Iris pigment epithelial cell (primary cell): ENCODE results near the gene MERTK.
"Not testable (repeated sequence)": the region's sequence is repeated elsewhere in the genome, so short reads cannot be mapped to it uniquely, and the experiment has no call there.

Experiments
- DNase-seq: peaks from one replicate; pipeline ENCODE4 v3.0.0-alpha.2; 2011; ENCODE audit warnings: low read depth

MERTK gene

DNA sequence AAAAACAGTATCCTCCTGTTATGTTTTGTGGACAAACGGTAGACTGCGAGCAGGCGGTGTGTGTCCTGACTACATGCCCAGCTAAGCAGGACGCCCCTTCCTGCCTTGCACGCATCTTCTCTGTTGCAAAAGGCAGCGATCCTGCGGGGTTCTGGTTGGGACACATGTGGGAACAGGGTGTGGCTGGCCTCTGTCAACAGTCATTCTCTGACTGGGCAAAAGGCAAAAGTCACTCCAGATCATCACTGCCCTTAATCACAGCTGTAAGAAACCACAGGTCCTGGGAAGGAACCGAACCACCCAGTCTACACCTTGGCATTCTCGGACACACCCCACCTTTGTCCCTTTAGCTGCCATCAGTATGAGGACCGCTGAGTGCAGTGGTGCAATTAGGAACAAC is 112.3 kb downstream of the MERTK start:
- DNase-seq, result no peak

DNA sequence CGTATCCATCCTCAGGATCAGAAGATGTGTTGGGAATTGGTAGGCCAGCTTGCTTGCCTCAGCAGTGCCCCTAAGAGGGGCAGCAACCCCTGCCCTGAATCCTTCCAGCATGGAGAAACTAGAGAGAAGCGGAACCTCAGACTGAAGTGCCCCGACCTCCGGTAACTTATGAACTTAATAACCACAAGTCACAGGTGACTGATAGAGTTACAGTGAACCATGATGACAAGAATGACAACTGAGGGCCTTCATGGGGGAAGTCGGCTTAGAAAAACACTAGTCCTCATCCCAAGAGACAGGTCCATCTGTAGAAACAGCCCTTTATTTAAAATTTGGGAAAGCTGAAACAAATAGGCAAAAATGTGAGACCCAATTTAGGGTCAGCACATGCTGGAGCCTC is 114.1 kb downstream of the MERTK start:
- DNase-seq, result no peak

DNA sequence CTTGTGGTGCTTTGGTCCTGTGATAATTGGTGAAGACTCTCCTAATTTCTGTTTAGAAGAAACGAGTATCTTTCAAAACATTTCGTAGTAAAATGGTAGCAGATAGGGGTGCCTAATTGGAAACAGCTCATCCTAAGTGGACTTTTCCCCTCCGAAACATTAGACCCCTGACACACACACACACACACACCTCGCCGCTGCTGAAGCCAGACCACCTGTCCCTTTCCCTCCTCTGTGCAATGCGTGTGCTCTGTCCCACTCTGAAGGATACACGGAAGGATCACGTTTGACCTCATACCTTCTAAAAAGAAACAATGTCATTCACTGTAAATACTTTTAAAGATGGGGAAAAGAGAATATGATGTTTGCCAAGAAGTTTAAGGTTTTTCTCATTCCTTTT is 120.4 kb downstream of the MERTK start:
- DNase-seq, result no peak

DNA sequence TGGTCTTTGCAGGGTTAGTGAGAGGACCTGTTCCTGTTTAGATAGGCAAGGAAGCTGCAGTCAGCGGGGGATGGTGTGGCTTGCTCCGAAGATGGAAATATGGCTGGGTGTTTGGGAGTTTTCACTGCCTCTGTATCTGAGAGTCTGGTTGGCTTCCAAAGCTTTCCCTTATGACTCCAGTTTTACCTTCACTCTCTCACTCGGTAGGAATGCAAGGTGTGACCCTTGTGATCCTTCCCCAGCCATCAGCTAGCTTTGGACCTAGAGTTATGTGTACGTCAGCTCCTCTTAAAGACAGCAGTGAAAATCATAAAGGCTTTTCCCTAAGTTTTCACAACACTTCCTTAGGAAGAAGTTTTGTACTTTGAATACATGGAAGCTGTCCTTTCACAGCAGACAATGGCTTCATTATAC is 121.2 kb downstream of the MERTK start:
- DNase-seq, result no peak

DNA sequence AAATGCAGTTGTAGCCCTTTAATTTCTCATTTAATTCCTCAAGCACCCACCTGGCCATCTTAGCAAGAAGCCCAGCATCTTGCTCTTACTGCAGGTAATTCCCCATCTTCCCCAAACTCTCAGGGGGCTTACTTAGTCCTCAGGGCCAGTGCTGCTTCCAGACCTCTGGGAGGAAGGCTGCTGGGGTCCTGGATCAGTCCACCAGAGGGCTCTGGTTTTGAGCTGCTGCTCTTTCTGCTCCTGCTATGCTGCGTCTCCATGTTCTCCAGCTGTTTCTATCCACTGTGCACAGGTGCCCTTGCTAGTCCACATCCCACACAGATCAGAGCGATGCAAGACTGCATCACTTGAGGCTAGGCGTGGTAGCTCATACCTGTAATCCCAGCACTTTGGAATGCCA is 122.2 kb downstream of the MERTK start:
- DNase-seq, result no peak

DNA sequence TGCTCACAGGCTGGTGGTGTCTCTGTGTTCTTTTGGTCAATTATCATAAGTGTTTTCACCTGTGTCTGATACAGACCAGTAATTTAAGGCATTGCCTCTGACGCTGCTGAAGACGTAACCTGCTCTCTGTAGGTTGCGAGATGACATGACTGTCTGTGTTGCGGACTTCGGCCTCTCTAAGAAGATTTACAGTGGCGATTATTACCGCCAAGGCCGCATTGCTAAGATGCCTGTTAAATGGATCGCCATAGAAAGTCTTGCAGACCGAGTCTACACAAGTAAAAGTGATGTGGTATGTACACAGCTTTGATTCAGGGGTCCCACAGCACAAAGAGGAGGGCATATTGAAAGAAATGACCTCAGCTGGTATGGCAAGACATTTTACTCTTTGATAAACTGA is 122.9 kb downstream of the MERTK start:
- DNase-seq, result no peak

DNA sequence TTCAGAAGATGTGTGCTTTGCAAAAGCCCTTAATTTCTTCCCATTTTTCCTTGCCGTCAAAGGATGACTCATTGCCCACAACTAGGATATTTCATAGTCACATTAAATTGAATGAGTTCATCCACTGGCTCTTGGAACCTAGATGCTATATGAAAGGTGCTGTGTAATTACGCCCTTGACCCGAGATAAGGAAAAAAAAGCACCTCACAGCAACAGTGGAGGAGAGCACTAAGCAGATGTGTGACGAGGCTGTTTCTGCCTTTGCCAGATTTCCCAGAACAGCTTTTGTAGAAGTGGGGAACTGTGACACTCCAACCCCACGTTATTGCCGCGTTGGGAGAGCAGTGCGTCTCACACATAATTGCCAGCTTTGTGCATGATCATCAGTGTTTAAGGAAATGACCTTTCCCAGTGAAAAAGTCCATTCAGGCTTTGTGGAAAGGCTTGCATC is 123.4 kb downstream of the MERTK start:
- DNase-seq, result peak; percentile 35

DNA sequence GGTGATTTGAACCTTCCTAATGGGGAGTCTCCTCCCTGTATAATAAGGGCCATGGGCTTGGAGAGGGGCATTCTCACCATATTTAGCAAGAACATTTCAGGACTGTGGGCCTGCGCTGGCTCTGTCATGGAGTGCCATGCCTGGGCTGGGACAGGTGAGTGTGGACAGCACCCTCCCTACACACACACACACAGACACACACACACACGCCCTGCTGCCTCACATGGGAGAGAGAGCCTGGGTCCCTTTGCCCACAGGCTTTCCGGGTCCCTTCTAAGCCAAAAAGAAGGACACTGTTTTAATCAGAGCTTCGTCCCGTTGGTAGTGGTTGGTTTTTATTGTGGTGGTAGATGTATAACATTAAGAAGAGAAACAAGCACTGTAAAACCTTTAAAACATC is 125.3 kb downstream of the MERTK start:
- no peak for DNase-seq

DNA sequence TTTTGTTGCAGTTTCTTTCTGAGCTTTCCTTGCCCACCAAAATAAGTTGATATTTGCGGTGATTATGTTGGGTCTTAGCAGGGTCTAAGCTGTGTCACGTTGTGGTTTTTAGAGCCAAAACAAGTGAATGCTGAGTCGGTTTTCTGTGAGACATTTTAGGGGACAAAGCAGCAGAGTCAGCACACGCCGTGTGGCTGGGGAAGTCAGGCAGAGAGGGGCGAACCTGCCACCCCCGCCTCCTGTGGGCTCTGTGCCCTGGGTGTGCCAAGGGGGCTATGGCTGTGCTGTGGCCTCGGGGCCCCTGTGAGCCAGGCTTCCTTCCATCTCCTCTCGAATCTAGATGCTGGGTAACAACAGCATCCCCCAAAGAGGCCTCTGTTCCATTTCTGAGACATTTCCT is 125.8 kb downstream of the MERTK start:
- no peak for DNase-seq

DNA sequence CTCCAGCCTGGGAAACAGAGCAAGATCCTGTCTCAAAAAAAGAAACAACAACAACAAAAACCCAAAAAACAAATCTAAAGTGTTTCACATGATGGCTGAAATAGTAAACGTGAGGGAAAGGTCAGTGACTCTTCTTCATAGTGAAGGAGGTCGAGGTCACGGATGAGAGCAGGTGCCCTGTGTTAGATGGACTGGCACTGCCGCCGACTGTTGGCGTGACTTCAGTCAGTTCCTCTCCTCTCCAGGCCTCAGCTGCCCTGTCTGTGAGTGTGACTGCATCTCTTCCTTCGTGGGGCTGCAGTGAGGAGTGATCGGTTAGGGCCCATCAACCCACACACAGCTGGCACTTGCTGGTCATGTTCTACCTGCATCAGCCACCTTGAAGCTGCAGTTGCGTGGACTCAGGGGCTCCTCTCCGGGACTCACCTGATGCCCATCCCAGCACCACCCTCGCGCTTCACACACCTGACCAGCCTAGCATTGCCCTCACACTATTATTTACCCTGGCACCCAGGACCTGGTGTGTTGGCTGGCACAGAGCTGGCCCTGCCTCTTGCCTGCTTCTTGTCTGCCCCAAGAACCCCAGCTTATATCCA is 126.6 kb downstream of the MERTK start:
- DNase-seq, result no peak

DNA sequence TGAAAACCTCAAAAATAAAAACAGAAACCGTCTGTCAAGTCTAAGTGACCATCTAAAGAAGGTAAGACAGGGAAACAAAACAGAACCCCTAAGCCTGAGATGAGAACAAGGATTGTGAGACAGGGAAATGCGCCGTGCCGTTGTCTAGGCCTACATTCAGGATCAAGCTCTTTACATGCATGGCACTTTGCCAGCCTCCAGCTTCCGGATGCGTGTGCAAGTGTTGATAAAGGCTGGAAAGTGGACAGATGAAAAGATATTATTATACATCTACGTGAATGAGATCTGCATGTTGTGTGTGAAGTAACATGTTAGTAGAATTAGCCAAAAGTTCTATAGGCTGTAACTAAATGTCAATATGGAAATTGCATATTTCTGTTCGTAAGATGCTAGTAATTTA is 128.1 kb downstream of the MERTK start:
- DNase-seq, result no peak

DNA sequence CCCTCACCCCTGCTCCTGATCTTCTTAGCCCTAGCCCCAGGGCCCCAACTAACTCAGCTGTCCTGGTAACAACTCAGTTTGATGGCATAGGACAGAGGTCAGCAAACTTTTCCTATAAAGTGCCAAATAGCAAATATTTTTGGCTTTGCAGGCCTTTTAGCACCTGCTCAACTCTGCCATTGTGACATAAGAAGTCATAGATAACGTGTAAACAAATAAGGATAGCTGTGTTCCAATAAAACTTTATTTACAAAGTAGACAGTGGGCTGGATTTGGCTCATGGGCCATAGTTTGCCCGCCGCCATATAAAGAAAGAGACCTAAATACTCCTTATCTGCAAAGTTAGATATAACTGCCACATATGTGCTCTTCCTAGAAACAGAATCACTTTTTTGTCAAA is 129.4 kb downstream of the MERTK start:
- DNase-seq, result no peak

DNA sequence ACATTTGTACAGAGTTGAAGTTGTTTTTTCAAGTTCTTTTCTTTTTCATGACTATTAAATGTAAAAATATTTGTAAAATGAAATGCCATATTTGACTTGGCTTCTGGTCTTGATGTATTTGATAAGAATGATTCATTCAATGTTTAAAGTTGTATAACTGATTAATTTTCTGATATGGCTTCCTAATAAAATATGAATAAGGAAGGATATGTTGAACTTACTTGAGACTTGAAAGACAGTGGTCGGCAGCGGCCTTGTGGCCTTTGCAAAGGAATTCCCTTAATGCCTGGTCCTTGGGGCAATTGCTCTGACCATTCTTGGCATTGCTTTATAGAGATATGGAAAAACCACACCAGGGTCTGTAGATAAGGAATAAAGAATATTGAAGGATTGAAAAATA is 130.8 kb downstream of the MERTK start:
- no peak for DNase-seq

DNA sequence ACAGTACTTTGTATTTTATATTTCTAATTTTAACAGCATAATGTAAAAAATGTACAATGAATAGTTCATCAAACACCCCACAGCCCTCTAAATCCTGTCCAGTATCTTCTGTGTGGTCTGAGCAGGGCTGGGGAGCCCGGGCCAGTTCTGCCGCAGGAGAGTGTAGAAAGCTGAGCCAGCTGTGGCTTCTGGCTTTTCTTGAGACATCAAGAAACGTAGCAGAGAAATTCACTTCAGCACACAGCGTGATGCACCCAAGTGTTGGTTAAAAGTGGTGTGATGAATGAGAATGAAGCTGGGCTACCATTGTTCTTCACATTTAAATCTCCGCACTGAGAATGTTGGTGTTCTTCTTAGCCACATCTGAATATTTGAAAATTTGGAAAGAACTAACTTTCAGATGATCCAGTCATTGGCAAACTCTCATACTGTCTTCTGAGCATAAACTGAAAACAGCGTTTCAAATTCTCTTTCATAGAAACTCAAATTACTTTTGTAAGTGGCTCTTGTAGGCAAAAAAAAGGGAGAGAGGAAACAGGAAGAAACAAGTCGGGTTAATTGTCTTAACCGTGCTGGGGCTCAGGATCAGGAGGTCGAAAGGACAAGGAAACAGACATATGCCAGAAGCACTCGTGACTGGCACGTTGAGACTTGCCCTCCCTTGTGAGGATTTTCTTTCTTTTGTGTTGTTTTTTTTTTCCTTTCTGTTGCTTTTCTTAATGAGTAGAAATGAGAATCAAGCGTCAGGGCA is 133.2 kb downstream of the MERTK start:
- DNase-seq, result peak; percentile 39

DNA sequence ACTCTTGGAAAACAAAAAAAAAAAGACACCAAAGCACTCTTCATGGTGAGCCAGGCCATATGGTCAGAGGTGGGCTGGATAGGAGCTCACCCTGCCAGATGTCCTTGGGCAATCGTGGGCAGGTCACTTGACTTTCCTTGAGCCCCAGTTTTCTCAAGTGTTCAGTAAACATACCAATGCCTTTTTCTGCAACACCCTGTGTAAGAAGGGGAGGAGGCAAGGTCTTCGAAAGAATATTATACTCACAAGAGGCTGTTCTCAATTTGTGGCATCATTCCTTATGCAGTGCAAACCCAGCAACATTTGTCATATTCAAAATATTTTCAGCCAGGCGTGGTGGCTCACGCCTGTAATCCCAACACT is 133.8 kb downstream of the MERTK start:
- DNase-seq, result peak; percentile 14

DNA sequence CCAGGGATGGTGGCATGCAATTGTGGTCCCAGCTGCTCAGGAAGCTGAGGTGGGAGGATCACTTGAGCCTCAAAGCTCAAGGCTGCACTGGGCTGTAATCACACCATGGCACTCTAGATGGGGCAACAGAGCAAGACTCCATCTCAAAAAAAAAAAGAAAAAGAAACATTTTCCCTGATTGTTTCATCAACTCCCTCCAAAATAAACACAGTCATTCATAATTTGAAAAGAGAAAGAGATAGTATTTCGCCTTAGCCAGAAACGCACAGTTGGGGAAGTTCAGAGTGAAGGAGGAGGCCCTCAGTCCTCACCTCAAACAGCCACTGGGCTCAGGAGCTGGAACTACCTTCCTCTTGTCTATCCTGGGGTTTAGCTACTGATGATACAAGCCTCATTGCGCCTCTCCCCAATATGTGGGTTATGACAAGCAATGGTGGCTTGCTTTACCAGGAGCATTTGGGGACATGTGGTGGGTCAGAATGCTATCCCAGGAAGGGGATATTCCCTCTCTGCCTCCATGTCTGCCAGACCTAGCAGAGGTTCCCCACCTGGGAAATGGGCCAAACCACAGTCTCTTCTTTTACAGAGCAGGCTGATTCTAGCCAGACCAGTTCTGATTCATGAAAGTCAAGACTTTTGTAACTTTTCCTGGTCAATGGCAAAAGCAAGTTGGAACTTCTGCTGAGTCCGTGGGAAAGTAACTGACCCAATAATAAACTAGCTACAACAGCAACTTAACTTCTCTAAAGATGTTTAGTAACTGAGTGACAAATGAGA is 134.5 kb downstream of the MERTK start:
- peak; percentile 91 for DNase-seq

DNA sequence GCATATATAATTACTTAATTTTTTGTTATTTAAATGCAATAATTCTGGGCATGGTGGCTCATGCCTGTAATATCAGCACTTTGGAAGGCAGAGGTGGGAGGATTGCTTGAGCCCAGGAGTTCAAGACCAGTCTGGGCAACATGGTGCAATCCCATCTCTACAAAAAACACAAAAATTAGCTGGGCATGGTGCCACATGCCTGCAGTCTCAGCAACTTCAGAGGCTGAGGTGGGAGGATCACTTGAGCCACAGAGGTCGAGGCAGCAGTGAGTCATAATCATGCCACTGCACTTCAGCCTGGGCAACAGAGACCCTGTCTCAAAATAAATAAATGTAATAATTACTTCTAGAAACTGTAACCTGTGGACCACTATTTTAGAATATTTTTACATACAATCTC is 135.2 kb downstream of the MERTK start:
- DNase-seq, result peak; percentile 69

DNA sequence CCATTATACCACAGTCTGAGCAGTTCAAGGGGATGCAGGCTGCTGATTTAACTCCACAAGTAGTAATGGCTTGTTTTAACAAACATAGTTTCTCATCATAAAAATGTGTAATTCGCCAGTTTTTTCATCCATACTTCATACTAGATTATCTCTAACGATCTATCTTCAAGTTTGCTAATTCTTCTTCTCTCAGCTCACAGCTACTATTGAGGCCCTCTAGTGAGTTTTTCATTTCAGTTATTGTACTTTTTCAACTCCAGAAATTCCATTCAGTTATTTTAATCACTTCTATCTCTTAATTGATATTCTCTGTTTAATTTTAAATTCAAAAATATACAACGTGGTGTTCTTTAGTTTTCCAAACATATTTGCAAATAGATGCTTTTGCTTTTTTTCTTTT is 136.5 kb downstream of the MERTK start:
- no peak for DNase-seq

DNA sequence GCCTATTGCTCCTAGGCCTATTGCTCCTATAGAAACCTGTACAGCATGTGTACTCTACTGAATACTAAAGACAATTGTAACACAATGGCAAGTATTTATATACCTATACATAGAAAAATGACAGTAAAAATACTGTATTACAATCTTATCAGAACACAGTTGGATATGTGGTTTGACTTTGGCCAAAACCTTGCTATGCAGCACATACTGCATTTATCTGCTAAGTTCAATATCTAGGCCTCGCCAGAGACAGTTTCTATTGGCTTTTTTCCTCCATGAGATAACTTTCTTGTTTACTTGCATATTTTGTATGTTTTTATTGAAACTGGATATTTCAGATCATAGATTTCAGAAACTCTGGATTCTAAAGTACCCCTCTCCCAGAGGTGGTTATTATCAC is 137.4 kb downstream of the MERTK start:
- DNase-seq, result no peak

DNA sequence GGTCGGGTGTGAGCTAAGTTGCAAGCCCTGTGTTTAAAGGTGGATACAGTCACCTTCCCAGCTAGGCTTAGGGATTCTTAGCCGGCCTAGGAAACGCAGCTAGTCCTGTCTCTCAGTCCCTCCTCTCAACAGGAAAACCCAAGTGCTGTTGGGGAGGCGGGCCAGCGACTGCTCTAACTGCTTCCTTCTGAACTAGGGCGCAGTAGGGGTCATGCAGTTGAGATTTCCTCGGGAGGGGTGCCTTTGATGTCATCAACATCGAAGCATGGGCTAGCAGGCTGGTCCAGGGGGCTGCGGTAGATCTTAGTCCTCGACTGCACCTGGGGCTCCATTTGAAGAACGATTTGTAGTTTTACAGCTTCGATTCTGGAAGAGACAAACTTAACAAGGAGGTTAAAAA is 141.1 kb downstream of the MERTK start:
- DNase-seq, result not testable (repeated sequence)

DNA sequence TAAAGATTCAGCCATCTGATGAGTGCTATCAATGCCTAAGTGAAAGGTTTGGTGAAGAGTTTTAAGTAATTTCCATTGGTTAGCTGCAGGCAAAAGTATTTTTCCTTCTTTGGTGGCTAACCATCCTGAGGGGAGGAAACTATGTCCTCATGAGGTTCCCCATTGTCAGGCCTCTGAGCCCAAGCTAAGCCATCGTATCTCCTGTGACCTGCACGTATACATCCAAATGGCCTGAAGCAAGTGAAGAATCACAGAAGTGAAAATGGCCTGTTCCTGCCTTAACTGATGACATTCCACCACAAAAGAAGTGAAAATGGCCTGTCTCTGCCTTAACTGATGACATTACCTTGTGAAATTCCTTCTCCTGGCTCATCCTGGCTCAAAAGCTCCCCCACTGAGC is 141.7 kb downstream of the MERTK start:
- DNase-seq, result not testable (repeated sequence)

DNA sequence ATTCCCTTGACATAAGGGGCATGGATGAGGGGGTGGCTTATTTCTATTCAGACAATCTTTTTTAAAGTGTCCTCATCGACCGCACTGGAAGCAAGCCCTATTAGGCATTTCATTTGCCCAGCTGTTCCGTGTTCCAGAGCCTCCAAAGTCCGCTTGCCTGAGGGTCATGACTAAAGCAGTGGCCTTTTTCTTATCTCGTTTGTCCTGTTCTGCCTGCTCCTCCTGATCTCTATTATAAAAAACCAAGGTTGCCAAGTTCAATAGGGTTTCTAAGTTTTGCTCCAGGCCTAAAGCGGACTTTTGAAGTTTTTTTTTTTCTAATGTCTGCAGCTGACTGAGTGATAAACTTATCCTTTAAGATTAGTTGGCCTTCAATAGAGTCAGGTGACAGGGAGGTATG is 143.1 kb downstream of the MERTK start:
- DNase-seq, result not testable (repeated sequence)

DNA sequence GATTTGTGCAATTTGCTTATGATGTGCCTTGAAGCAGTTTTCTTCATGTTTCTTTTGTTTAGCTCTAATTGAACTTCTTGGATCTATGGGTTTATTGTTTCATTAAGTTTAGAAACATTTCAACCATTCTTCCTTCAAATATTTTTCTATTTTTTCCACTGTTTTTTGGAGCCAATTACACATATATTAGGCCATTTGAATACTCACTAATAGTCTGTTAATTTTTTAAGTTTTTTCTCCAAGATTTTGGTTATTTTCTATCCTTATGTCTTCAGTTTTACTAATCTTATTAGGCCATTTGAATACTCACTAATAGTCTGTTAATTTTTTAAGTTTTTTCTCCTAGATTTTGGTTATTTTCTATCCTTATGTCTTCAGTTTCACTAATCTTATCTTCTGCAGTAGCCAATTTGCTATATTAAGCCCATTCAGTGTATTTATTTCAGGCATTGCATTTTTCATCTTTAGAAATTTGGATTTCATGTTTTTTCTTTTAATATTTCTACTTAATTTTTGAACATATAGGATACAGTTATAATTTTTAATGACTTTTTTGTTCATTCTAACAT is 147.1 kb downstream of the MERTK start:
- DNase-seq, result no peak
